ENCODE results near the gene OR10A6.

DNA sequence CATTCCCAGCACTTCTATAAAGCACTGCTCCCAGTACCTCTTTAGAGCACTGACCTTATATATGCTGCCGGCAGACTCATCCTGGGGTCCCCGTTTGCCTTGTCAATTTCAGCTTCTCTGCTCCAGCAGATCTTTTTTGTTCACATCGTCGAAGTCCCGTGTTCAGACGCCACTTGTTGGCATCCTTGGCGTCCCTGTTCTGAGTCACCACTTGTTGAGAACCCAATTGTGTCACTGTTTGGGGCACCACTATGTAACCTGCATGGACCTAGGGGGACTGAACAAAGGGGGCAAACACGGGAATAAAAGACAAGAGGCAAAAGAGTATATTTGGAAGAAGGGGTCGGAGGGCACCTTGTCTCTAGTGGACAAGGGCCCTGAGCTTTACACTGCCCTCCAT, 25.5 kb downstream of the OR10A6 start:
- TF ChIP-seq EZH2 (IDR thresholded peaks at IDR 0.05): no peak
- no peak for TF ChIP-seq POLR2AphosphoS5 (IDR thresholded peaks at IDR 0.05; ENCODE audit: borderline replicate concordance, low read depth, low read length)
- no peak for TF ChIP-seq FOXP2 (optimal IDR thresholded peaks at IDR 0.05; ENCODE audit: control extremely low read depth, extremely low read length, insufficient read depth)

Measured in SK-N-MC (cell line).